Upper lobe of left lung (tissue), 6 donors: Measurements from ENCODE around the gene UMAD1. TPM values are rescaled to one million over a fixed set of nuclear protein-coding genes. Genes with fewer than 3 reads are reported as not detected.

Experiments used
- ATAC-seq, 2 donors: fragments of 200-7000 bp; cut with Tn5 transposase; one replicate each; pipeline ENCODE4 v1.9.1; 2022; ENCODE audit warnings: mild to moderate bottlenecking in 2 of 2, moderate library complexity in 2 of 2; ENCODE audit not compliant: low FRiP score in 2 of 2
- DNase-seq, 2 donors: peaks; one replicate each; pipeline ENCODE4 v3.0.0-alpha.2; 2019 to 2020
- H3K27ac ChIP-seq, 4 donors: fragments of 200-600 bp; sonication (generic); one replicate each; pipeline ENCODE4 v1.5.1; 2016 to 2019
- H3K27me3 ChIP-seq, 4 donors: fragments of 200-600 bp; sonication (generic); one replicate each; pipeline ENCODE4 v1.5.1; 2017 to 2019
- H3K36me3 ChIP-seq, 4 donors: fragments of 200-600 bp; sonication (generic); one replicate each; pipeline ENCODE4 v1.5.1; 2016 to 2019
- H3K4me1 ChIP-seq, 4 donors: fragments of 200-600 bp; sonication (generic); one replicate each; pipeline ENCODE4 v1.5.1; 2018 to 2019
- H3K4me3 ChIP-seq, 4 donors: fragments of 200-600 bp; sonication (generic); one replicate each; pipeline ENCODE4 v1.5.1; 2017 to 2019; ENCODE audit warnings: mild to moderate bottlenecking in 2 of 4, moderate library complexity in 1 of 4
- H3K9me3 ChIP-seq, 4 donors: fragments of 200-600 bp; sonication (generic); one replicate each; pipeline ENCODE4 v1.5.1; 2018 to 2019
- CTCF ChIP-seq, 6 experiments: fragments of 450-650 bp in 4 of 6; fragments of 200-600 bp in 2 of 6; sonication (generic) in 2 of 6; IDR thresholded peaks; one replicate each; pipeline ENCODE4 v1.5.1; 2016 to 2019; ENCODE audit warnings: antibody characterized with exemption in 6 of 6
- EP300 ChIP-seq, 4 donors: sonication (generic); formaldehyde crosslinking; IDR thresholded peaks; one replicate each; pipeline ENCODE4 v1.5.1; 2017; ENCODE audit warnings: antibody characterized with exemption in 4 of 4, control low read depth in 2 of 4
- POLR2A ChIP-seq, 4 donors: fragments of 450-650 bp; IDR thresholded peaks; one replicate each; pipeline ENCODE4 v1.5.1; 2016 to 2017; ENCODE audit warnings: antibody characterized with exemption in 4 of 4, mild to moderate bottlenecking in 2 of 4
- POLR2AphosphoS5 ChIP-seq, 2 donors: sonication (generic); formaldehyde crosslinking; IDR thresholded peaks; one replicate each; pipeline ENCODE4 v1.5.1; 2017; ENCODE audit warnings: antibody characterized with exemption in 2 of 2
- WGBS, 2 donors: methylation state at CpG; one replicate each; pipeline ENCODE4 v1.1.5; 2017 to 2018; 5-methylcytosine and 5-hydroxymethylcytosine counted together
- total RNA-seq, 6 donors: library from RNA; depleted of rRNA in 4 of 6; stranded (reverse); fragments of >200 nt in 4 of 6; gene quantifications; one replicate each; pipeline versions ENCODE4 v1.1.0 to v1.2.1, GENCODE V29; 2016 to 2021
- donor health status: DM: no; HTN: no; CAD: no; lungs with moderate emphysema.
- donor health status: DM: no; HTN: yes; CAD: no; lungs with severe emphysema.

Gene UMAD1
- total RNA-seq, 6 donors from 2014 or later, result 8.4 to 29.7 (median 13.3) TPM

- no peaks in the 10 kb centered on the region for H3K9me3 ChIP-seq
- no peak for TF ChIP-seq EP300 (IDR thresholded peaks at IDR 0.05)
- no peak for TF ChIP-seq POLR2A (IDR thresholded peaks at IDR 0.05)
- no peak for TF ChIP-seq POLR2AphosphoS5 (IDR thresholded peaks at IDR 0.05)
- TF ChIP-seq CTCF (IDR thresholded peaks at IDR 0.05), result no peak
- no peak for DNase-seq
- no peak overlapping the region for H3K27ac ChIP-seq
- H3K27me3 ChIP-seq, result no peaks in the 10 kb centered on the region
- ATAC-seq, result no peak
- H3K36me3 ChIP-seq, result no peaks in the 10 kb centered on the region
- H3K4me1 ChIP-seq, result no peaks in the 10 kb centered on the region
- no peak overlapping the region for H3K4me3 ChIP-seq
- WGBS, 2 donors, result 82 to 84% methylated on average over 2 to 3 of the region's 3 CpGs
Observed at GRCh38 chr7:7884855-7885254, 244.3 kb downstream of the UMAD1 start.

- ATAC-seq (no peak), DNase-seq (no peak)
- Histone ChIP-seq H3K27me3 (no peaks in the 10 kb centered on the region), H3K4me1 (no peaks in the 10 kb centered on the region), H3K27ac (no peak overlapping the region), H3K4me3 (no peak overlapping the region), H3K36me3 (no peaks in the 10 kb centered on the region), H3K9me3 (no peaks in the 10 kb centered on the region)
- TF ChIP-seq EP300 (IDR thresholded peaks at IDR 0.05), result no peak
- no peak for TF ChIP-seq POLR2A (IDR thresholded peaks at IDR 0.05)
- TF ChIP-seq CTCF (IDR thresholded peaks at IDR 0.05), result no peak
- no peak for TF ChIP-seq POLR2AphosphoS5 (IDR thresholded peaks at IDR 0.05)
- WGBS, 2 donors, result 98% methylated on average over 5 of the region's 5 CpGs
Observed at GRCh38 chr7:7889791-7890568, 249.4 kb downstream of the UMAD1 start.

- ATAC-seq, result no peak
- DNase-seq, result no peak
- 80 to 88% methylated on average over 7 of the region's 7 CpGs for whole genome bisulfite sequencing, 2 donors
Observed at GRCh38 chr7:7895004-7895650, 254.6 kb downstream of the UMAD1 start.

GRCh38 chr7:7895754-7896153 is 255.2 kb downstream of the UMAD1 start:
- ATAC-seq (no peak), DNase-seq (no peak)
- 77 to 86% methylated on average over 4 of the region's 4 CpGs for WGBS, 2 donors

More at GRCh38 chr7:7895004-7895650, 254.6 kb downstream of the UMAD1 start:
- H3K36me3 ChIP-seq, result no peaks in the 10 kb centered on the region
- no peaks in the 10 kb centered on the region for H3K9me3 ChIP-seq
- no peak for TF ChIP-seq CTCF (IDR thresholded peaks at IDR 0.05)
- TF ChIP-seq POLR2AphosphoS5 (IDR thresholded peaks at IDR 0.05), result no peak
- no peaks in the 10 kb centered on the region for H3K27me3 ChIP-seq
- no peak overlapping the region for H3K4me3 ChIP-seq
- H3K27ac ChIP-seq, result no peak overlapping the region
- H3K4me1 ChIP-seq, result no peaks in the 10 kb centered on the region

More at GRCh38 chr7:7895754-7896153, 255.2 kb downstream of the UMAD1 start:
- no peak overlapping the region for H3K27ac ChIP-seq
- H3K9me3 ChIP-seq, result no peaks in the 10 kb centered on the region
- H3K27me3 ChIP-seq, result no peaks in the 10 kb centered on the region
- H3K4me3 ChIP-seq, result no peak overlapping the region
- no peaks in the 10 kb centered on the region for H3K36me3 ChIP-seq
- TF ChIP-seq EP300 (IDR thresholded peaks at IDR 0.05) (no peak), POLR2A (IDR thresholded peaks at IDR 0.05) (no peak), CTCF (IDR thresholded peaks at IDR 0.05) (no peak), POLR2AphosphoS5 (IDR thresholded peaks at IDR 0.05) (no peak)
- H3K4me1 ChIP-seq, result no peaks in the 10 kb centered on the region
